Thoracic aorta endothelial cell (primary cell): ENCODE measurements around the gene NPVF. TPM values are rescaled to one million over a fixed set of nuclear protein-coding genes. Genes with fewer than 3 reads are reported as not detected.

Experiments
- small RNA-seq: library from RNA; depleted of rRNA; stranded (forward); fragments of <200 nt; gene quantifications from one replicate; pipeline ENCODE3, GENCODE V24; 2012
- total RNA-seq: library from RNA; depleted of rRNA; stranded (reverse); fragments of >200 nt; gene quantifications from 2 replicates; pipeline ENCODE4 v1.2.3, GENCODE V29; 2012

Gene NPVF
- not detected in 2 replicates for total RNA-seq

DNA sequence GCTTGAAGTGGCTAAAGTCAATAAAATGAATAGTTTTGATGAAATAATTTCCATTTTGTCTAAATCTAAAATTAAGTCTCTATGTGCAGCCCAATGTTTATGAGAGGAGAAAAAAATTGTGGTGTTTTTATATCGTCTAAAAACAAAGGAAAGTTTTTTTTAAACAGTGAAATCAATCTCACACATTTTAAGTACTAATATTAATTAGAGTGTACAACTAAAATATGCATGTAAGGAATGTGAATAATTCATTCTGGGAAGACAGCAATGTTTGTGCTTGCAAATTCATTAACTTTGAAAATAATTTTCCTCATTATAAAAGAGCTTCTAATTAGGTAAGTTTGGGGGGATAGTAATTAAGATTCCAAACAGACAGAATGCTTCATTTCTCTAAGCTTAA is at the start of gene NPVF:
TSS of gene NPVF (minus strand) at position 101 of the 400 bp plus-strand sequence. CDS start at position 54, 47 bp downstream.

Small RNAs within 50 kb of the gene (small RNA-seq; reads per million reads assigned to genes)
- not detected for gene RF00012

Other genes starting within 250 kb of the NPVF start
- gene OSBPL3, start 248.3 kb downstream of the NPVF start, total RNA-seq = 62.4 and 65.4 TPM in 2 replicates
- gene CYCS, start 103.2 kb downstream of the NPVF start, total RNA-seq = 102 and 127 TPM in 2 replicates